RWPE1 (cell line): ENCODE measurements around the gene ALOX15B.

Source experiments
- CTCF ChIA-PET: fragments of 350-600 bp; sonication (Branson Sonifier 250); formaldehyde crosslinking; extraction: SDS; loops from one replicate; lab custom pipeline; 2021; lab: Yijun Ruan, JAX
- POLR2A ChIA-PET: fragments of 400-600 bp; formaldehyde crosslinking; extraction: SDS; loops from one replicate; lab custom pipeline; 2020; ENCODE audit warnings: antibody characterized with exemption; ENCODE audit not compliant: low non-redundant PET; lab: Yijun Ruan, JAX
- DNase-seq: peaks from one replicate; pipeline ENCODE4 v3.0.0; 2012; ENCODE audit warnings: low spot score
- H3K27ac ChIP-seq: fragments of 450-650 bp; 2 replicates; pipeline ENCODE4 v1.5.1; 2017
- TF ChIP-seq, protein P1 (sequence below): fragments of 450-650 bp; conservative IDR thresholded peaks from 2 replicates; pipeline ENCODE4 v1.5.1; 2017; ENCODE audit warnings: low read depth, mild to moderate bottlenecking

Gene ALOX15B

DNA sequence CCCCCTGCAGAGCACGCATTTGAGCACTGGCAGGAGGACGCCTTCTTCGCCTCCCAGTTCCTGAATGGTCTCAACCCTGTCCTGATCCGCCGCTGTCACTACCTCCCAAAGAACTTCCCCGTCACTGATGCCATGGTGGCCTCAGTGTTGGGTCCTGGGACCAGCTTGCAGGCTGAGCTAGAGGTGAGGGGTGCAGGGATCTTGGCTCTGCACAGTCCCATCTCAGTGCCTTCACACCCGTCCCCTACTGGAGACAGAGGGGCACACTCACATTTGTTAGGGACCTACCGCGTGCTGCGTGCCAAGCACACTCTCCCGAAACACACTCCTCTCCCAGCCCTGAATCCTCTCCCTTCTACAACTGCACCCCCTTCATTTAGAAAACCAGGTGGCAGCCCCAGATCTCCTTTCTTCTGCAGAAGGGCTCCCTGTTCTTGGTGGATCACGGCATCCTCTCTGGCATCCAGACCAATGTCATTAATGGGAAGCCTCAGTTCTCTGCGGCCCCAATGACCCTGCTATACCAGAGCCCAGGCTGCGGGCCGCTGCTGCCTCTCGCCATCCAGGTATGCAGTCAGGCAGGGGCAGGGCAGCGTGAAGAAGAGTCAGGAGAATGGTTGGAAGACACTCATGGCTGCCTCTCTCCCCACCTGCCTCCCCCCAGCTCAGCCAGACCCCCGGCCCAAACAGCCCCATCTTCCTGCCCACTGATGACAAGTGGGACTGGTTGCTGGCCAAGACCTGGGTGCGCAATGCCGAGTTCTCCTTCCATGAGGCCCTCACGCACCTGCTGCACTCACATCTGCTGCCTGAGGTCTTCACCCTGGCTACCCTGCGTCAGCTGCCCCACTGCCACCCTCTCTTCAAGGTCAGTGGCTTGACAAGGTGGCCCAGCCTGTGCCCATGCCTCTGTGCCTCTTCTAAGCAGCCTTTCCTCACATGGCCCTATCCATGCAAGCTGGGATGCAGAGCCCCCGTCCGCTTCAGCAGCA is 6.3 kb downstream of the ALOX15B start:
- TF ChIP-seq, protein P1, sequence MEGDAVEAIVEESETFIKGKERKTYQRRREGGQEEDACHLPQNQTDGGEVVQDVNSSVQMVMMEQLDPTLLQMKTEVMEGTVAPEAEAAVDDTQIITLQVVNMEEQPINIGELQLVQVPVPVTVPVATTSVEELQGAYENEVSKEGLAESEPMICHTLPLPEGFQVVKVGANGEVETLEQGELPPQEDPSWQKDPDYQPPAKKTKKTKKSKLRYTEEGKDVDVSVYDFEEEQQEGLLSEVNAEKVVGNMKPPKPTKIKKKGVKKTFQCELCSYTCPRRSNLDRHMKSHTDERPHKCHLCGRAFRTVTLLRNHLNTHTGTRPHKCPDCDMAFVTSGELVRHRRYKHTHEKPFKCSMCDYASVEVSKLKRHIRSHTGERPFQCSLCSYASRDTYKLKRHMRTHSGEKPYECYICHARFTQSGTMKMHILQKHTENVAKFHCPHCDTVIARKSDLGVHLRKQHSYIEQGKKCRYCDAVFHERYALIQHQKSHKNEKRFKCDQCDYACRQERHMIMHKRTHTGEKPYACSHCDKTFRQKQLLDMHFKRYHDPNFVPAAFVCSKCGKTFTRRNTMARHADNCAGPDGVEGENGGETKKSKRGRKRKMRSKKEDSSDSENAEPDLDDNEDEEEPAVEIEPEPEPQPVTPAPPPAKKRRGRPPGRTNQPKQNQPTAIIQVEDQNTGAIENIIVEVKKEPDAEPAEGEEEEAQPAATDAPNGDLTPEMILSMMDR: no peak
- ChIA-PET CTCF (interaction anchor here (0.6 to 0.7 kb wide), 3 partner anchors 34 to 212 kb away, joined by 3 to 4 read pairs (median 4); no protein-coding TSS in a partner anchor), POLR2A (no interaction called here)
- no peak overlapping the region for H3K27ac ChIP-seq
- no peak for DNase-seq

DNA sequence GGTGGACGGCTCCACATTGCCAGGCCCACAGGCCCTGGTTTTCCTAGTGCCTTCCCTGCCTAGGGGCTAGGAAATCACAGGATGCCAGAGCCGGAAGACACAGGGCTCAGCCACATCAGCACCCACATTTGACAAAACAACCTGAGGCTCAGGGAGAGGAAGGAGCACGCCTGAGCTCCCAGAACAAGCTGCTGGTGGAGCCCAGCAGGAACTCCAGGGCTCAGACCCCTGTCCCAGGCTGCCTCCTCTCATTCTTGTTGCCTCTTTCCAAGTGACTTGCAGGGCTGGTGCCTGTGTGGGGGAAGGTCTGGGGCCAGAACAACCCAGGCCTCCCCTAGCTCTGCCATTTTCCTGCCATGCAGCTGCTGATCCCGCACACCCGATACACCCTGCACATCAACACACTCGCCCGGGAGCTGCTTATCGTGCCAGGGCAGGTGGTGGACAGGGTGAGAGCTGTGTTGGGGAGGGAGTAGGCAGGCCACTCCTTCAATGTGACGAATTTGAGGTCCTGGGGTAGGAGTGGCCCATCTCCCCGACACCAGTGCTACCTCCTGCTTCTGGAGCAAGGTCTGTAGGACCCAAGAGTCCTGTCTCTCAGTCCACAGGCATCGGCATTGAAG is 7.6 kb downstream of the ALOX15B start:
- H3K27ac ChIP-seq: no peak overlapping the region
- POLR2A ChIA-PET: no interaction called here
- TF ChIP-seq, protein P1: no peak
- DNase-seq: no peak
- CTCF ChIA-PET: interaction anchor here (0.5 to 1.5 kb wide), 2 partner anchors 11 to 623 kb away, joined by 3 to 8 read pairs; no protein-coding TSS in a partner anchor

DNA sequence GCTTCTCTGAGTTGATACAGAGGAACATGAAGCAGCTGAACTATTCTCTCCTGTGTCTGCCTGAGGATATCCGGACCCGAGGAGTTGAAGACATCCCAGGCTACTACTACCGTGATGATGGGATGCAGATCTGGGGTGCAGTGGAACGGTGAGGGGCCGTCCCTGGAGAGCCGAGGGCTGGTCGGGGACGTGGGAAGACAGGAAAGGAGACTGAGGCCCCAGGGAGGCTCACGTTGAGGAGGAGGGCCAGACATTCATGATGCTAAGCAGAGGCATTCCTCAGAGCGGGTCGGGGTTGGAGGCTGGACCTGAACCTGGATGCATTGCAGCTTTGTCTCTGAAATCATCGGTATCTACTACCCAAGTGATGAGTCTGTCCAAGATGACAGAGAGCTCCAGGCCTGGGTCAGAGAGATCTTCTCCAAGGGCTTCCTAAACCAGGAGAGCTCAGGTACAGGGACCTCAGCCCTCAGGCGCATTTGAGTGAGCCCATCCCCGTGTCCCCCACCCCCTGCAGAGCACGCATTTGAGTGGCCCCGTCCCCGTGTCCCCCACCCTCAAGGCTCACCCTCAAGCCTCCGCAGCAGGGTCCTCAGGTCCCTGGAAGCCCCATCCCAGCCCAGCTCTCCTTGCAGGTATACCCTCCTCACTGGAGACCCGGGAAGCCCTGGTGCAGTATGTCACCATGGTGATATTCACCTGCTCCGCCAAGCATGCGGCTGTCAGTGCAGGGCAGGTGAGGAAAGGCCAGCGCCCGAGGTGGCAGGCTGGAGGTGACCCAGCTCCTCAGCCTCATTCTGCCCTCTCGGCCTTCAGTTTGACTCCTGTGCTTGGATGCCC is 8.3 kb downstream of the ALOX15B start:
- POLR2A ChIA-PET: no interaction called here

DNA sequence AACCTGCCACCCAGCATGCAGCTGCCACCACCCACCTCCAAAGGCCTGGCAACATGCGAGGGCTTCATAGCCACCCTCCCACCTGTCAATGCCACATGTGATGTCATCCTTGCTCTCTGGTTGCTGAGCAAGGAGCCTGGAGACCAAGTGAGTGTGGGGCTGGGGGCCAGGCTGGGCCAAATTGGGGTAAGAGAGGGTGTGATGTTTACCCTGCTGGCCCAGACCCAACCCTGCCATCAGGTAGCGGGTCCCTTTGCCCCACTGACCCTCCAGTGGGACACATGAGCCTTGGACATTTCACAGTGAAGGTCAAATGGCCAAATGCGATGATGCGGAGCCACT is 8.9 kb downstream of the ALOX15B start:
- TF ChIP-seq, protein P1: no peak
- POLR2A ChIA-PET: no interaction called here
- CTCF ChIA-PET: interaction anchor here (0.7 kb wide), 1 partner anchor 176 kb away, joined by 3 read pairs; no protein-coding TSS in a partner anchor
- no peak for DNase-seq
- no peak overlapping the region for H3K27ac ChIP-seq

More for the DNA sequence above, 8.3 kb downstream of the ALOX15B start:
- CTCF ChIA-PET: interaction anchor here (1.5 kb wide), 1 partner anchor 11 kb away, joined by 8 read pairs; no protein-coding TSS in a partner anchor
- no peak overlapping the region for H3K27ac ChIP-seq
- DNase-seq: no peak
- TF ChIP-seq, protein P1: no peak

DNA sequence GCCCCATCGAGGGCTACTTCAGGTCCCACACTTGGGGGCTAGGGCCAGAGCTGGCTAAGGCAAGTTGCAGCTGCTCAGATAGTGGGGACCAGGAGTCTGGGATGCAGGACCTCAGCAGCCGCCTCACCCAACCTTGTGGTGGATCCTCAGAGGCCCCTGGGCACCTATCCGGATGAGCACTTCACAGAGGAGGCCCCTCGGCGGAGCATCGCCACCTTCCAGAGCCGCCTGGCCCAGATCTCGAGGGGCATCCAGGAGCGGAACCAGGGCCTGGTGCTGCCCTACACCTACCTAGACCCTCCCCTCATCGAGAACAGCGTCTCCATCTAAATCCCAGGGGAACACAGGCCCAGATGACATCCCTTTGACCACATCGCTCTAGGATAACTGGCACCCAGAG is 9.4 kb downstream of the ALOX15B start:
- no peak overlapping the region for H3K27ac ChIP-seq
- CTCF ChIA-PET: interaction anchor here (0.7 kb wide), 1 partner anchor 177 kb away, joined by 3 read pairs; no protein-coding TSS in a partner anchor
- DNase-seq: no peak
- TF ChIP-seq, protein P1: no peak
- POLR2A ChIA-PET: no interaction called here
